ENCODE data around the gene ADGRG3. TPM values are rescaled to one million over a fixed set of nuclear protein-coding genes. Genes with fewer than 3 reads are reported as not detected.

Gene ADGRG3
- total and polyA plus RNA-seq, 9 of the 15 experiments (the other 6 are each of a cell fraction or from before 2014, with no cell fraction given): 0.09 to 0.52 (median 0.14) TPM; not detected in 3

DNA sequence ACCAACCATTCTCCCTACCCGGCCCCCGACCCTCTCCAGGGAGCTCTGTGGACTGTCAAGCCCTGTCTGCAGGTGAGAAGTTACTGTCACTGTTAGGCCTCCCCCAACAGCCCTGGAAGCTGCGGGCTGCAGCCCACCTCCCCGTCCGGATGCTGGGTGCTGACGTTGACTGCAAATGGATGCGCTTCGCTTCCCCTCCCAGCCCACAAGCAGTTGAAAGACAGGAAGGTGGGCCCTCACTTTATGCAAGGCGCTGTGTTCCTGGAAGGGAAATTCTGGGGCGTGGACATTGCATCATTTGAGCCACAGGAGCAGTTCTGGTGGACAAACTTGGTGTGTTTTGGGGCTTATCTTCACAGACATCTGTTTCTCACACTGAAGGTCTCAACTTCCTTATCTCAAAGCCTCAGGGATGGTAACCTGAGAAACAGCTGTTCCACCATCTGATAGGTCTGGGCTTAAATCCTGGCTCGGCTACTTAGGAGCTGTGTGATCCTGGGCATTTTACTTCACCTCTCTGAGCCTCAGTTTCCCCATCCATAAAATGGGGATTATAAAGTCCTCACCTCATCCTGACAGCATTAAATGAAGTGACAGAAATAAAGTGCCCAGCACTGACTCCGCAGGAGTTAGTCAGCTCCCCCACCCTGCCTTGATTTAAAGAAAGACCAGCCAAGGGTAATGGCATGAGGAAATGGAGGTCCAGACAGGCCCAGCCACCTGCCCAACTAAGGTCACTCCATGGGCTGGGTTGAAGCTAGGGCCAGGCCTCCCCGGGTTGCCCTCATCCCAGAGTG, 21.9 kb downstream of the ADGRG3 start (continued):
- TF ChIP-seq GMEB1 (CRISPR knock-in tag; IDR thresholded peaks at IDR 0.05) (peak; percentile 48), ARID1B (IDR thresholded peaks at IDR 0.05) (peak; percentile 100), ZNF707 (CRISPR knock-in tag; conservative IDR thresholded peaks at IDR 0.05) (no peak), SLC30A9 (CRISPR knock-in tag; IDR thresholded peaks at IDR 0.05) (no peak), NR2C1 (IDR thresholded peaks at IDR 0.05) (peak; percentile 51; the same call in 1 of the 2 replicates), NR2C1 (tag; IDR thresholded peaks at IDR 0.05) (peak; percentile 88), ZNF239 (CRISPR knock-in tag; IDR thresholded peaks at IDR 0.05) (peak; percentile 47; the same call in 1 of the 2 replicates), BRCA1 (IDR thresholded peaks at IDR 0.05) (no peak), BRCA1 (CRISPR knock-in tag; IDR thresholded peaks at IDR 0.05) (no peak), KLF6 (CRISPR knock-in tag; IDR thresholded peaks at IDR 0.05; ENCODE audit: borderline replicate concordance) (peak; percentile 78; the same call in 1 of the 2 replicates), ARNT (IDR thresholded peaks at IDR 0.05) (peak; percentile 84 to 98), MAX (CRISPR knock-in tag; IDR thresholded peaks at IDR 0.05) (no peak; the same call in 1 of the 2 replicates), ZNF253 (CRISPR knock-in tag; conservative IDR thresholded peaks at IDR 0.05) (no peak), CREB1 (IDR thresholded peaks at IDR 0.05) (peak; percentile 70; the same call in 1 of the 2 replicates), CREB1 (CRISPR knock-in tag; IDR thresholded peaks at IDR 0.05) (peak; percentile 82), FIP1L1 (IDR thresholded peaks at IDR 0.05; ENCODE audit: low read depth, low read length, poor library complexity, severe bottlenecking) (no peak)
- TF ChIP-seq, protein P1, sequence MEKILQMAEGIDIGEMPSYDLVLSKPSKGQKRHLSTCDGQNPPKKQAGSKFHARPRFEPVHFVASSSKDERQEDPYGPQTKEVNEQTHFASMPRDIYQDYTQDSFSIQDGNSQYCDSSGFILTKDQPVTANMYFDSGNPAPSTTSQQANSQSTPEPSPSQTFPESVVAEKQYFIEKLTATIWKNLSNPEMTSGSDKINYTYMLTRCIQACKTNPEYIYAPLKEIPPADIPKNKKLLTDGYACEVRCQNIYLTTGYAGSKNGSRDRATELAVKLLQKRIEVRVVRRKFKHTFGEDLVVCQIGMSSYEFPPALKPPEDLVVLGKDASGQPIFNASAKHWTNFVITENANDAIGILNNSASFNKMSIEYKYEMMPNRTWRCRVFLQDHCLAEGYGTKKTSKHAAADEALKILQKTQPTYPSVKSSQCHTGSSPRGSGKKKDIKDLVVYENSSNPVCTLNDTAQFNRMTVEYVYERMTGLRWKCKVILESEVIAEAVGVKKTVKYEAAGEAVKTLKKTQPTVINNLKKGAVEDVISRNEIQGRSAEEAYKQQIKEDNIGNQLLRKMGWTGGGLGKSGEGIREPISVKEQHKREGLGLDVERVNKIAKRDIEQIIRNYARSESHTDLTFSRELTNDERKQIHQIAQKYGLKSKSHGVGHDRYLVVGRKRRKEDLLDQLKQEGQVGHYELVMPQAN (IDR thresholded peaks at IDR 0.05; ENCODE audit: borderline replicate concordance): no peak
- TF ChIP-seq, protein P2, sequence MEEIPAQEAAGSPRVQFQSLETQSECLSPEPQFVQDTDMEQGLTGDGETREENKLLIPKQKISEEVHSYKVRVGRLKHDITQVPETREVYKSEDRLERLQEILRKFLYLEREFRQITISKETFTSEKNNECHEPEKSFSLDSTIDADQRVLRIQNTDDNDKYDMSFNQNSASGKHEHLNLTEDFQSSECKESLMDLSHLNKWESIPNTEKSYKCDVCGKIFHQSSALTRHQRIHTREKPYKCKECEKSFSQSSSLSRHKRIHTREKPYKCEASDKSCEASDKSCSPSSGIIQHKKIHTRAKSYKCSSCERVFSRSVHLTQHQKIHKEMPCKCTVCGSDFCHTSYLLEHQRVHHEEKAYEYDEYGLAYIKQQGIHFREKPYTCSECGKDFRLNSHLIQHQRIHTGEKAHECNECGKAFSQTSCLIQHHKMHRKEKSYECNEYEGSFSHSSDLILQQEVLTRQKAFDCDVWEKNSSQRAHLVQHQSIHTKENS (CRISPR knock-in tag; IDR thresholded peaks at IDR 0.05): no peak
- TF ChIP-seq, protein P3, sequence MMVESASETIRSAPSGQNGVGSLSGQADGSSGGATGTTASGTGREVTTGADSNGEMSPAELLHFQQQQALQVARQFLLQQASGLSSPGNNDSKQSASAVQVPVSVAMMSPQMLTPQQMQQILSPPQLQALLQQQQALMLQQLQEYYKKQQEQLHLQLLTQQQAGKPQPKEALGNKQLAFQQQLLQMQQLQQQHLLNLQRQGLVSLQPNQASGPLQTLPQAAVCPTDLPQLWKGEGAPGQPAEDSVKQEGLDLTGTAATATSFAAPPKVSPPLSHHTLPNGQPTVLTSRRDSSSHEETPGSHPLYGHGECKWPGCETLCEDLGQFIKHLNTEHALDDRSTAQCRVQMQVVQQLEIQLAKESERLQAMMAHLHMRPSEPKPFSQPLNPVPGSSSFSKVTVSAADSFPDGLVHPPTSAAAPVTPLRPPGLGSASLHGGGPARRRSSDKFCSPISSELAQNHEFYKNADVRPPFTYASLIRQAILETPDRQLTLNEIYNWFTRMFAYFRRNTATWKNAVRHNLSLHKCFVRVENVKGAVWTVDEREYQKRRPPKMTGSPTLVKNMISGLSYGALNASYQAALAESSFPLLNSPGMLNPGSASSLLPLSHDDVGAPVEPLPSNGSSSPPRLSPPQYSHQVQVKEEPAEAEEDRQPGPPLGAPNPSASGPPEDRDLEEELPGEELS (CRISPR knock-in tag; IDR thresholded peaks at IDR 0.05; ENCODE audit: borderline replicate concordance): no peak
- TF ChIP-seq, protein P4, sequence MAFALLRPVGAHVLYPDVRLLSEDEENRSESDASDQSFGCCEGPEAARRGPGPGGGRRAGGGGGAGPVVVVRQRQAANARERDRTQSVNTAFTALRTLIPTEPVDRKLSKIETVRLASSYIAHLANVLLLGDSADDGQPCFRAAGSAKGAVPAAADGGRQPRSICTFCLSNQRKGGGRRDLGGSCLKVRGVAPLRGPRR (CRISPR knock-in tag; IDR thresholded peaks at IDR 0.05): no peak
